Measurements from ENCODE around the gene MGAT5B. TPM values are rescaled to one million over a fixed set of nuclear protein-coding genes. Genes with fewer than 3 reads are reported as not detected.
"Not testable (repeated sequence)": the region's sequence is repeated elsewhere in the genome, so short reads cannot be mapped to it uniquely, and the experiment has no call there.

MGAT5B gene
- total RNA-seq, 1 donor from 2014 or later, result 1.4 TPM

DNA sequence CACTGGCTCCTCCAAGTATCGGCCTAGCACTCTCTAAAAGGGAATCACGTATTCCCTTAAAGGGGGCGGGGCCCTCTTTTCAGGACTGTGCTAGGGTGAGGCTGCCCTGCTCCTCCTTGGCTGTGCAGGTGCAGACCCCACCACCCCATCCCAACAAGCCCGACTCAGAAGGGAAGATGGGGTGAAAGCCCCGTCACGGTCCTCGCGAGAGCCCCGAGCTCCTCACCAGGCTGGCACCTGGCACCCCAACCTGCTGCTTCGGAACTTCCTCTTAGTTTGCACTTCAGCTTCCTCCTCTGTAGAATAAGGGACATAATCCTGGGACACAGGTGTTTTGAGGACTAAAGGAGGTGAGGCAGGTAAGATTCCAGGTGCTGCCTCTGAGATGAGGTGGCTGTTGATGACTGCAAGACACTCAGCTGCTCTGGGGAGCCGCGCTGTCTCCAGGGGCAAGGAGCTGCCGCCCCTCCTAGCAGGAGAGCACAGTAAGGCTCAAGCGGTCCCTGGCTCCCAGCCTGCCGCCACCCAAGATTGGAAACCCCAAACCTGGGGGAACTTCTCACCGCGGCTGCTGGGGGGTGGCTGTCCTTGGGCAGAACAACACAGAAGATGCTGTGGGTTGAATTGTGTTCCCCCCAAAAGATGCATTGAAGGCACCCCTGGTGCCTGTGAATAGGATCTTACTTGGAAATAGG, 88.8 kb downstream of the MGAT5B start:
- no peak for ATAC-seq
- intact Hi-C loops (cut with DNase I), result no loop called here
- DNase-seq (ENCODE audit: low spot score), result no peak

DNA sequence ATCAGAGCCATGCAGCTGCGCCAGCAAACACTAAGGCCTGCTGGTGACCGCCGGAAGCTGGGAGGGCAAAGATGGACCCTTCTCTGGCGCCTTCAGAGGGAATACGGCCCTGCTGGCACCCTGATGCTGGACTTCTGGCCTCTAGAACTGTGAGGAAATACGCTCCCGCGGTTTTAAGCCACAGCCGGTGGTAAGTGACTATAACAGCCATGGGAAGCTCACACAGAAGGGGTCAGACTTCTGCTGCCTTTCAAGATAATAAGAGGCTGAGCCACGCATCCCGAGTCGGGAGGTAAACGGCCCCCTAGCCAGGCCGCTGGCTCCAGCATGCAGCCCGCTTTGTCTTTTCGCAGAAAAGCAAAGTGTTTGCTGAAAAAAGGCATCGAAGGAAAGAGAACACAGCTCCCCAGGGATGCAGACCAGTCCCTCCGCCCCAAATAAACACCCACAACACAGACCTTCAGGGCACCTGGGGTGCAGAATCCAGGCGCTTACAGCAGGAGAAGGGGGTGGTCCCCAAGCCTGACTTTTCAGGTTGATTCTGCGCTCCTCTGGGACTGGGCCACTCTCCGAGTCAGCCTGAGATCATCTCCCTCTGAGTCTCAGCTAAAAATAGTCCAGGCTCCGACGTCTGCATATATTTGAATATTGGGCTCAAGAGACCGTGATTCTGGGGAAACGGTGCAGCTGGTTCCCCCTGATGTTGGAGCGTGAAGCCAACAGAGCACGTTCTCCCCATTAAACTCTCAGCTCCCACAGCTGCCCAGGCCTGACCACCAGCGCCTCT, 89.7 kb downstream of the MGAT5B start:
- no peak for DNase-seq (ENCODE audit: low spot score)
- intact Hi-C loops (cut with DNase I), result no loop called here
- ATAC-seq, result no peak

DNA sequence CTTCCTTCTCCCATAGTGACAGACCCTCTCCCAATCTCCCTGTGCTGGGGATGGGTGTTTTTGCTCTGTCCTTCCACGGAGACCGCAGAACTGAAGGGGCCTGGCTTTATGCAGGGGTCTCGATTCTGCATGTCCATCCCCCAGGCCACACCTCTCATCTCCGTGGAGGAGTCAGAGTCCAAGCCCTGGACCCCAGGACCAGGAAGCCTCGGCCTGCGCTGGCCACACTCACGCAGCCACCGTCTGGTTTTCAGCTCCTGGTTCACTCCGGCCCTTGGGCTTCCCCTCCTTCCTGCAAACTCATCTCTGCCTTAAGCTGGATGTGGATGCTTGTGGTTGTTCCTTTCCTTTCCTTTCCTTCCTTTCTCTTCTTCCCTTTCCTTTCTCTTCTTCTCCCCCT, 90.8 kb downstream of the MGAT5B start:
- intact Hi-C loops (cut with DNase I), result no loop called here

DNA sequence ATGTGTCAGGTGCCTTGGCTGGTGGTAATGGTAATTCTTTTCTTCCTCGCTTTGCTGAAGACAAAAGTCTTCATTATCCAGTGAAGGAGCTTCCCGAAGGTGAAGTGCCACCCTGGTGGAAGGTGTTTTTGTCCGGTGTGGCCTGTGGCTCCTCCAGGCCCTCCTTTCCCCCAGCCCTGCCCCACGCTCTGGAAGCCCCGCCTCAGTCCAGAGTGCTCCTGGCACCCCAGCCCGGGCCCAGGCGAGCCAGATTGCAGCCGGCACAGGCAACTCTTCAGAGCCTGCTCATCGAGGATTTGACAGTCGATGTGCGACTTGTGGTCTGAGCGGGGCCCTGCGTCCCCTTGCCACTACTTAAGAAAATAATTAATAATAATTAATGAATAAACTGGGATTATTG, 93.7 kb downstream of the MGAT5B start:
- intact Hi-C loops (cut with DNase I), result no loop called here
- DNase-seq (ENCODE audit: low spot score) (no peak), ATAC-seq (no peak)

More for the DNA sequence above, 90.8 kb downstream of the MGAT5B start:
- DNase-seq (ENCODE audit: low spot score) (no peak), ATAC-seq (no peak)

DNA sequence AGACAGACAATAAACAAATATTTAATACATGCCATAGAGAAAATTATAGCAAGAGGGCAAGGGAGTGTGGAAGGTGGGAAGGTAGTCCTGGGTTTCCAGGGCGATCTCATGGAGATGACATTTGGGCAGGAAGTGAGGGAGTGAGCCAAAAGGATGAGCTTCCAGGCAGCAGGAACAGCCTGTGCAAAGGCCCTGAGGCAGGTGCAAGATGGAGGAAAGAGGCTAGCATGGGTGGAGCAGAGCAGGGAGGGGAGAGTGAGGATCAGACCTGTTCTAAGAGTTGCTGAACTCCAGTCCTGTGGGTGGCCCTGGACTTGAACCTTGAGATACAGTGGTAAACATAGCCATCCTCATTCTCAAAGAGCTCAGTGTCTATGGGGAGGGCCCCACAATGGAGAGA, 94.7 kb downstream of the MGAT5B start:
- DNase-seq (ENCODE audit: low spot score) (no peak), ATAC-seq (no peak)
- intact Hi-C loops (cut with DNase I), result no loop called here

DNA sequence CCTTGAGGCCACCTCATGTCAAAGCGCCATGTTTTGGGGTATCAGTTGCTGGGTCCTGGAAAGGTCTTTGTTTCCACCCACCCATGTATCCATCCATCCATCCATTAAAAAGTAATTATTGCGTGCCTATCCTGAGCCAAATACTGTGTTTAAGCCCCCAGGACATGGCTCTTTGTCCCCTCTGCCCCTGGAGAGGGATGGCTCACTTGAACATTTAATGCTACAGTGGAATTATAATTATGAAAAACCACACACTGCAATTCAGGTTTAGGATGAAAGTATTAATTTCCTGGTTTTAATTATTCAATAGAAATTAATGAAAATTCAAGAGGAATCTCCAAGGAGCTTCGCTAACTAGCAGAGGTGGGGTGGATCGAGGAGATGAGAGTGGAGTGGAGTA, 97.8 kb downstream of the MGAT5B start:
- DNase-seq (ENCODE audit: low spot score) (no peak), ATAC-seq (no peak)
- intact Hi-C loops (cut with DNase I), result no loop called here

DNA sequence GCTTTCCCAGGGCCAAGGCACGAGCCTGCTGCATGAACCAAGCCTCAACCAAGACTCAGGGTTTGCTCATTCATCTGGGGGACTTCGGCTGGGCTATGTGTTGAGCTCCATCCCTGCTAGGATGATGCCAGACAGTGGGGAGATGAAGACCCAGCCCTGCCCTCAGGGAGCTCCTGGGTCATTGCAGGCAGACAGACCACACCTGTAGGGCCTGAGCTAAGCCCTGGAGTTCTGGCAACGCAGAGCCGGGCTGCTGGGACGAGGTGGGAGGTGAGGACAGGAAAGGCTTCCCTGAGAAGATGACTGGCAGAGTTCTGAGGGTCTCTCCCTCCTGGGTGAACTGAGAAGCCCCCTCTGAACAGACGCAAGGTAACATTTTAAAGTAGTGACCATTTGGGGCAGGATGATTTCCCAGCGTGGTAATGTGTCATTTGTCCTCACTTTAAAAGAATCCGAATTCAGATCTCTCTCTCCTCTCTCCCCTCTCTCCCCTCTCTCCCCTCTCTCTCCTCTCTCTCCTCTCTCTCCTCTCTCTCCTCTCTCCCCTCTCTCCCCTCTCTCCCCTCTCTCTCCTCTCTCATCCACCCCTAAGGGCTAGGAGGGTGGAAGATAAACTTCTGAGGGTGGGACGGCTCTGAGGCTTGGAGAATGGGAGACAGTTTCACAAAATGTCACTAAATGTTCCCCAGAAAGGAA, 98.4 kb downstream of the MGAT5B start:
- intact Hi-C loops (cut with DNase I), result no loop called here
- ATAC-seq (no peak), DNase-seq (ENCODE audit: low spot score) (no peak)

DNA sequence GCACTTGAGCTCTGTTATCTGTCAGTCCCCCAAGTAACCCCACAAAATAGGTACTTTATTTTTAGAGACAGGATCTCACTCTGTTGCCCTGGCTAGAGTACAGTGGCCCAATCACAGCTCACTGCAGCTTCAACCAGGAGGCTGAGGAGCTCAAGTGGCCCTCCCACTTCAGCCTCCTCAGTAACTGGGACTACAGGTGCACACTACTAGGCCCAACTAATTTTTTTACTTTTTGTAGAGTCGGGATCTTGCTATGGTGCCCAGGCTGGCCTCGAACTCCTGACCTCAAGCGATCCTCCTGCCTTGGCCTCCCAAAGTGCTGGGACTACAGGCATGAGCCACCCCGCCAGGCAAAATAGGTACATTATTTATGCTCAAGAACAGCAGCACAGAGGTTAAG, 99.6 kb downstream of the MGAT5B start:
- ATAC-seq (no peak), DNase-seq (ENCODE audit: low spot score) (no peak)
- intact Hi-C loops (cut with DNase I), result no loop called here

DNA sequence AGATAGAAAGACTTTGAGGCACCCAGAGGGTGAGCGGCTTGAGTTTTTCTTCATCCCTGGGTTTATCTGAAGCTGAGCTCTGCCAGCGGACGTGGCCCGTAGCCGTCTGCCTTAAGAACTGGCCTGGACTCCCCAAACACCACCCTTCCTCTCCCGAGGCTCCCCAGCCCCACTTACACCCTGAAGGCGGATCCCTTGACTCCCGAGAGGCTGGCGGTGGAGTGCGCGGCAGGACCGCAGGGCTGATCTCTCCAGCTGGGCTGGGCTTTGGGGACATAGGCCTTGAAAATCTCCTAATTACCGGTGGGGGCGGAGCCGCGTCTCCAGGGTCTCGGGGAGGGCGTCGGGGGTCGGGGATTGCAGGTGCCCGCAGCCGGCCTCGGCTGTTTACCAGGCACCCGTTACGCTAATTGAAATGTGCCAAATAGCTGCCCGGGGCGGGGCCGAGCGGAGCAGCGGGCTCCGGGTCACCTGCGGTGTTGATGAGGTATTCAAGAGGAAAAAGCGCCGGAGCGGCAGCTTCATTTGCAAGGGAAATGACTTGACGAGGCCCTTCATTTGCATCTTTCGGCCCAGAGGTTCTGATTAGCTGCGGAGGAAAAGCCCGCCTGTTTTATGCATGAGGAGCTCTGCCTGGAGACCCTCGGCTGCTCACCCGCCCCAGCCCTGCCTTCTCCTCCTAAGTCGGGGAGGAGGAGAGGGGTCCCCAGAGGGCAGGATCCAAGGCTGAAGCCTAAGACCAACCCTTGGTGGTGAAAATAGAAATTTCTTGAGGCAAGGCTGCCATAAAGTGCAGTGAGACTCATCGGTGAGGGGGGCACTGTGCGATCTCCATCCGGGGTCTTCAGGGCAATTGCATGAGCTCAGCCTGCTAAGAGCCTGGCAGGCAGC, 100.7 kb downstream of the MGAT5B start:
- no peak for DNase-seq (ENCODE audit: low spot score)
- no peak for ATAC-seq
- intact Hi-C loops (cut with DNase I), result no loop called here

DNA sequence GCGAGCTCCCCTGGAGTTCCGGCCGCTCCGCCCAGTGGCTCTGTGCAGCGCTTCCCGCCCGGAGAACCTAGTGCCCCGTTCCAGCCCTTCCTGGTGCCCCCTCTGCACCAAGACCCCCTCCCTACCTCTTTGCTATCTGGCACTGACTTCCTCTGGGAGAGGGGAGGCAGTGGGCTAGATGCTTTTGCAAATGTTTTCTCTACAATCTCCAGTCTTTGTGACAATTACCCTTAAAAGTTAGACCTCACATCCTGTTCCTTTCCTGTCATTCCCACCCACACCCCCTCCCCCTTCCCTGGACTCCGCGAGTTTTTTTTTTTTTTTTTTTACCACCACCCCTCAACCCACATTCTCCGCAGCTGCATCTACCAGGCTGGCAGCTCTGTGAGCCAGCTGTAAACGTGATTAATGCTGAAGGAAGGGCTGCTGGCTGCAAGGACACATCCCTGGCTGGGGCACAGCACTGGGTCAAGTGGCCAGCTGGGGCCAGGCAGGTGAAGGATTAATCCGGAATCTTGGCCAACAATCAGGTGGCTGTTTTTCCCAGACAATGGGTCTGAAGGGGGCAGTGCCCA, 101.5 kb downstream of the MGAT5B start:
- intact Hi-C loops (cut with DNase I), result no loop called here
- DNase-seq (ENCODE audit: low spot score), result no peak
- no peak for ATAC-seq

DNA sequence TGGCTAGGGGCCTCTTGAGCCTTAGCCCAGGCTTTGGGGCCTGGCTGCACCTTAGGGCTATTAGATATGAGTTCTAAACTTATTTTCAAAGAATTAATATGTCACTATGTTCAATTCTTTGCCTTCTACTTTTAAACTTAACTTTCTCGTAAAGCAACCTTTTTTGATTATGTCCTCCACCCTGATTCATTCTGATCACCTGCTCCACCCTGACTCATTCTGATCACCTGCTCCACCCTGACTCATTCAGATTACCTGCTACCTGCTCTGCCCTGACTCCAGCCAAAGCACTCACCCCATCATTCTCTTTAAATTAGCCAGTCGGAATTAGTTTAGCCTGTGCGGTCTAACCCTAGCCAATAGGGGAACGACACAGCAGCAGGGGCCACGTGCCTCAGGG, 102.0 kb downstream of the MGAT5B start:
- intact Hi-C loops (cut with DNase I); ATAC-seq; DNase-seq (ENCODE audit: low spot score): not testable (repeated sequence)

DNA sequence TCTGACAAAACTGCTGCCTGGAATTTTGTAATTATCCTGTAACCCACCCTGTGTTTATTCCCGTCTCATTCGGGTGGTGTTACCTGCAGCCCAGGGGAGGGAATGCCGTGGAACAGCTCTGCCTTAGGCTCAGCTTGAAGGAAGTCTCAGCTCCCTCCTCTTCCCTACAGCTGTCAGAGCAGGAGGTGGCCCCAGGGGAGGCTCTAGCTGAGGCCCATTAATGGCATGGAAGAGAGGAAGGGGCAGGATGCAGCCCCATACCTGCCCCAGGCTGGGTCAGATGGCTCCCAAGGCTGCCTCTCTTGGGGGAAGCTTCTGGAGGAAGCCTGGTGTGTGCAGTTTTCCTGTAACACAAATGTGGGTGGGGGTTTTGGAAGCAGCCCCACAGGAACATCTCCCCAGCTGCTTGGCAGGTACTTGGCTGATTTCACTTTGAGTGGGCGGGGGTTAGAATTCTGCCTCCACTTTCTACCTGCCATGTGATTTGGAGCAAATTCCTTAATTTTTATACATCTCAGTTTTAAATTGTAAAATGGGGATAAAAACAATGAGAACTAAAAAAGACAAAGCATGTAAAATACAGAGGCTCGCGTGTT, 103.9 kb downstream of the MGAT5B start:
- intact Hi-C loops (cut with DNase I), result no loop called here
- no peak for DNase-seq (ENCODE audit: low spot score)
- ATAC-seq, result no peak

DNA sequence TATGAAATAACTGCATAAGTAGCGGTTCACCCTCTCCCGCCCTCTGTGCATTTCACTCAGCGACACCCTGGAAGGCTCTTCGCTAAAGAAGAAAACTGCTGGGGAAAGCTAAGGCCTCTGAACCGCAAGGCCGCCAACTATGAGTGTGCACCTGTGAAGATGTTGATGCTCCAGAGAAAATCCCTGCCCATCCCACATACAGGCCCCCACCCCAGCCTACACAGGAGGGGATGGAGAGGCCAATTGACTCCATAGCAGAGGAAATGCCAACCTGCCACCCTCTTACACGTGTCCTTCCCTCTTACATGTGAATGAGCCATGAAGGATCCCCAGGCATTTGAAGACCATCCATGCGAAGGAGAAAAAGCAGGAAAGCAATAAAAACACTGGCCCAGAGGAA, 104.8 kb downstream of the MGAT5B start:
- ATAC-seq (no peak), DNase-seq (ENCODE audit: low spot score) (no peak)
- intact Hi-C loops (cut with DNase I), result no loop called here

DNA sequence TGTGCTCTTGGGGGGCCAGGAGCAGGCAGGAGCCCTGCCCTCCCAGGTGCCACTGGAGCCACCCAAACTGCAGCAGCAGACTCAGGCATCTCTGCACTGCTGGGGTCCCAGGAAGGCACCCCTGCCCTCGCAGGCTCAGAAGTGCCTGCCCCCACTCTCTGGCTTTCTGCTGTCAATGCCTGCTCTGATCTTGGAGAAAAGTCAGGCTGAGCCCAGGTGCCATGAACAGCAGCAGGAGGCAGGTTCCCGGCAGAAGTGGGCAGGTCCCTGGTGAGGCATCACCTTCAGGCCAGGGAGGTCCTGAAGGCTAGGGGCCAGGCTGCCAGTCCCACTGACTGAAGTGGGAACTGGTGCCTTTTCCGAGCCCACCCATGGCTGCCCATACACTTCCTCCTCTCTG, 106.5 kb downstream of the MGAT5B start:
- no peak for ATAC-seq
- DNase-seq (ENCODE audit: low spot score), result no peak
- intact Hi-C loops (cut with DNase I), result no loop called here

DNA sequence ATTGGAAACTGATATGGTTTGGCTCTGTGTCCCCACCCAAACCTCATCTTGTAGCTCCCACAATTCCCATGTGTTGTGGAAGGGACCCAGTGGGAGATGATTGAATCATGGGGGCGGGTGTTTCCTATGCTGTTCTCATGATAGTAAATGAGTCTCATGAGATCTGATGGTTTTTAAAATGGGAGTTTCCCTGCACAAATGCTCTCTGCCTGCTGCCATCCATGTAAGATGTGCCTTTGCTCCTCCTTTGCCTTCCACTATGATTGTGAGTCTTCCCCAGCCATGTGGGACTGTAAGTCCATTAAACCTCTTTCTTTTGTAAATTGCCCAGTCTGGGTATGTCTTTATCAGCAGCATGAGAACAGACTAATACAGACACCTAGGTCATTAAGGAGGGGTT, 109.8 kb downstream of the MGAT5B start:
- ATAC-seq; DNase-seq (ENCODE audit: low spot score); intact Hi-C loops (cut with DNase I): not testable (repeated sequence)

DNA sequence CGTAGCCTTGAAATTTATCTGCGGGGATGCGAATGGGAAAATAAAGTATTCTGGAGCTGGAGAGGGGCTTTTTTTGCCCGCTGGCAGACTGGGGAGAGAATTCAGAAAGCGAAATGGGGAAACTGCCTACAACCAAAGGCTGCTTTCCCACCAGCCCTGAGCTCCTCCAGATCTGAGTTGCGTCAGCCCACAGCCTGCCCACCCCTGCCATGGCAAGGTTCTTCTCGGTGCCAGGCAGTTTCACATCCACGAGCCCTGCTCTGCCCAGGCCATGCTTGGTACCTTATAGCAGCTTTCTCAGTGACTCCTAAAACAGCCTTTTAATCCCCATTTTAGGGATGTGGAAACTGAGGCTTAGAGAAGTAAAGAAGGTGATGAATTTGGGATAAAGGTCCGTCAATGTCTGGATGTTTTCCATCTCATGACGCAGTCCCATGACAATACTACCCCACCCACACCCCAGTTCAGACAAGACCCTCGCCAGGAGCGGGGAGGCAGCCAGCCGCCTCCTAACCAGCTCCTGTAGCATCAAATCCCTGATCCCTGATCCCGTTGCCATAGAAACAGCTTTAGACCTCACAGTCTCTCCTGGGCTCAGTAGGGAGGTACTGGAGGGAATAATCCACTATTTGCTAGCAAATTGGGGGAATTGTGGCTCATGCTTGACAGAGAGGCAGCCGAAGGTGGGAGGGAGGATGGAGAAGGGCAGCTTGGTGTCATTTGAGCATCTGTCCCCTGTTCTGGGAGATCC, 113.5 kb downstream of the MGAT5B start:
- intact Hi-C loops (cut with DNase I), result no loop called here
- ATAC-seq, result no peak
- DNase-seq (ENCODE audit: low spot score), result no peak

DNA sequence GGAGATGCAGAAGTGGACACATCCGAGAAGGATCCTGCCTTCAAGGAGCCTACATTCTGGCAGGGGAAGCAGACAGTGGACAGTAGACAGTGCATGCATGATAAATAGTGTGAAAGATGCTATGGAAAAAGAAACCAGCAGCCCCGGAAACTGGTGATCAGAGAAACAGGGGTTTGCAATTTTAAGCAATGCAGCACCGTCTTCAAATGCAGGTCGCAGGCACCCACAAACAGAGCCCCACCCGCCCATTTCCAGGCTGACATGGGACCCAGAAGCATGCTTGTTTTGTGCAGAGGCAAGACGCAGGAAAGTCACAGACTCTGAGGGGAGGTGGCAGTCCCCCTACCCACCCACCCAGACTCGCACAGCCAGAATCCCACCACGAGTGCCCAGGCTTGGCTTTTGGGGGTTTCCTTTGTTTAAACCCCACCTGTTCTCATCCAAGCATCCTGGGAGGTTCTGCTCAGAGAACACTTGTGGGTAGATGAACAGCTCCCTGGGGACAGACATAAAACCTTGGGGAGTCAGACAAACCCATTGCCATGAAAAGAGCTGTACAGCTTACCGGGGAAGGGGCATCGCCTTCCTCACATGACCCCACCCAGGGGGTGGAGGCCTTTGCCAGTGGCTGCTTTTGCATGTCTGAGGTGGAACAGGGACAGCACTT, 114.3 kb downstream of the MGAT5B start:
- ATAC-seq (no peak), DNase-seq (ENCODE audit: low spot score) (no peak)
- intact Hi-C loops (cut with DNase I), result no loop called here
